Fibroblast of mammary gland (primary cell): Measurements from ENCODE around the gene CRP.
"Not testable (repeated sequence)": the region's sequence is repeated elsewhere in the genome, so short reads cannot be mapped to it uniquely, and the experiment has no call there.

Experiments
- DNase-seq: peaks from one replicate; pipeline ENCODE4 v3.0.0-alpha.2; 2010; ENCODE audit warnings: low read depth
- H3K4me3 ChIP-seq: 2 replicates; pipeline ENCODE4 v1.5.1; 2011; ENCODE audit warnings: low read depth, mild to moderate bottlenecking, low read length, moderate library complexity; ENCODE audit not compliant: control insufficient read depth
- CTCF ChIP-seq: conservative IDR thresholded peaks from 2 replicates; pipeline ENCODE4 v1.5.1; 2011; ENCODE audit warnings: low read depth, low read length, inconsistent platforms; ENCODE audit not compliant: control insufficient read depth, insufficient read depth

Gene CRP

GRCh38 chr1:159675046-159675445 lies 39.3 kb downstream of the CRP start:
- DNase-seq: no peak
- no peak for TF ChIP-seq CTCF
- H3K4me3 ChIP-seq: no peak overlapping the region

GRCh38 chr1:159672390-159672789 lies 42.0 kb downstream of the CRP start:
- DNase-seq, H3K4me3 ChIP-seq: not testable (repeated sequence)

DNA sequence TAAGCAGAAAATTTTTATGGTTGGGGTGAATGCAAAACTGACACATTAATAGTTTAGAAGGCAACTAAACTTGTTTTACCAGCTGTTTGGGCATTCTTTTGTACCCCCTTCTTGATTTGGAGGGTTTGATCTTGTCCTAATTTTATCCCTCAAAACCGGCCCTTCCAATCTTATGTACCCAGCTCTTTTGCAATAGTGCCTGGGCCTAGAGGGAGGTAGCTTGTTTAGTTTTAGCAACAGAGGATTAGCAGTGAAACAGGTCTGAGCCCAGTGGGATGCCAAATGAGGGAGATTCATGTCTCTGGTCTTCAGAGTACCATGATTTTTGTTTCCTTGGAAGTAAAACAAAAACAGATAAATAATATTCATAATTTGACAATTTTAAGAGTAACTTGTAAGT lies 45.1 kb downstream of the CRP start:
- no peak for DNase-seq
- TF ChIP-seq CTCF: no peak
- no peak overlapping the region for H3K4me3 ChIP-seq

GRCh38 chr1:159668739-159669138 lies 45.6 kb downstream of the CRP start:
- no peak for DNase-seq
- no peak overlapping the region for H3K4me3 ChIP-seq
- TF ChIP-seq CTCF: no peak

DNA sequence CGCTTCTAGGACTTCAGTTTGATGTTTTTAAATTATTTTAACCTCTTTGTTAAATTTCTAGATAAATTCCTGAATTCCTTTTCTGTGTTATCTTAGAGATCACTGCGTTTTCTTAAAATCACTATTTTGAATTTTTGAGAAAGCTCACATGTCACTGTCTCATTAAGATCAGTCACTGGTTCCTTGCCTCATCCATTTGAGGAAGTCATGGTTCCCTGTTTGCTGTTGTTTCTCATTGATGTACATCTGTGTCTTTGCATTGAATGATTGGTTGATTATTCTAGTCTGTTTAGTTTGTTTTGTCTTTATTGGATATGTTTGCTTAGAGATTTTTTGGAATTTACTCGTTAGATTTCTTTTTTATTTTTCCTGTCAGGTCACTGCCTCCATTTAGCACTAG lies 50.1 kb downstream of the CRP start:
- no peak for DNase-seq
- no peak for TF ChIP-seq CTCF

DNA sequence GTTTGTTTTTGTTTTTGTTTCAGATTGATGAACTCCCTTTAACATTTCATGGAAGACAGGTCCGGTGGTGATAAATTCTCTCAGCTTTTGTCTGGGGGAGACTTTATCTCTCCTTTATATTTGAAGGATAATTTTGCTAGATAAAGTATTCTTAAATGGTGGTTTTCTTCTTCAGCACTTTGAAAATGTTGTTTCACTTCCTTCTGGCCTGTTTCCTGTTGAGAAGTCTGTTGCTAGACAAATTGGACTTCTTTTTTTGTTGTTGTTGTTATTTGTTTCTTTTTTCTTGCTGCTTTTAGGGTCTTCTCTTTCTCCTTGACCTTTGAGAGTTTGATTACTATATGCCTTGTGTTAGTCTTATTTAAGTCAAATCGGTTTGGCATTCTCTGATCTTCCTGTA lies 50.8 kb downstream of the CRP start:
- no peak for TF ChIP-seq CTCF
- DNase-seq: no peak
- no peak overlapping the region for H3K4me3 ChIP-seq

More for the DNA sequence above, 50.1 kb downstream of the CRP start:
- no peak overlapping the region for H3K4me3 ChIP-seq
